HG03520 (cell line): Measurements from ENCODE around the gene MRRF.
"Not testable (repeated sequence)": the region's sequence is repeated elsewhere in the genome, so short reads cannot be mapped to it uniquely, and the experiment has no call there.

Experiments used
- ATAC-seq: cut with Tn5 transposase; IDR thresholded peaks from one replicate; pipeline ENCODE4 v1.9.1; 2021; ENCODE audit warnings: mild to moderate bottlenecking, moderate library complexity; ENCODE audit not compliant: unreplicated experiment

The MRRF gene

DNA sequence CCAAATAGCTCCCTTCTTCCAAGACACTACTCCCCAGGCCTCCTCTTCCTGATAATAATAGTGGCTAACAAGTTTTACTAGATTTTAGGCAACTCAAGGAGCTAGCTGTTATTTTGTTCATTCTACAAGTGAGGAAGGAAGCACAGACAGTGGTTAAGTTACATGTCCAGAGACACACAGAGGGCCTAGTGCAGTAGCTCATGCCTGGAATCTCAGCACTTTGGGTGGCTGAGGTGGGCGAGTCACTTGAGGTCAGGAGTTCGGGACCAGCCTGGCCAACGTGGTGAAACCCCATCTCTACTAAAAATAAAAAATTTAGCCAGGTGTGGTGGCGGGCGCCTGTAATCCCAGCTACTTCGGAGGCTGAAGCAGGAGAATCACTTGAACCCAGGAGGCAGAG is 65.8 kb downstream of the MRRF start:
- ATAC-seq: not testable (repeated sequence)

DNA sequence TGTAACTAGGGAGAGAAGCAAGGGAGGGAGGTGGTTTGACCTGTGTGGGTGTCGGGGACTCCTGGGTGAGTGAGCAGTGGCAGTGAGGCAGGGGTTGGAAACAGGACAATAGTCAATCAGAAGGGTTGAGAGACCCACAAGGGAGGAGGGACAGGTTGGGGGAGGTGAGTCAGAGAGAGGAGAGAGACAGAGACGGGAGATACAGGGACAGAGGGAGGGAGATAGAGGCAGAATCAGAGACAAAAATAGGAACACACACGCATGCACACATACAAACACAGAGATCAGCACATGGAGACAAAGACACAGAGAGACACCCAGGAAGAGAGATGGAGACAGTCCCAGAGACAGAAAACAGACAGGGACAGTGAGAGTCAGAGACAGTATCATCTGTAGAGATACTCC is 66.8 kb downstream of the MRRF start:
- ATAC-seq: no peak

DNA sequence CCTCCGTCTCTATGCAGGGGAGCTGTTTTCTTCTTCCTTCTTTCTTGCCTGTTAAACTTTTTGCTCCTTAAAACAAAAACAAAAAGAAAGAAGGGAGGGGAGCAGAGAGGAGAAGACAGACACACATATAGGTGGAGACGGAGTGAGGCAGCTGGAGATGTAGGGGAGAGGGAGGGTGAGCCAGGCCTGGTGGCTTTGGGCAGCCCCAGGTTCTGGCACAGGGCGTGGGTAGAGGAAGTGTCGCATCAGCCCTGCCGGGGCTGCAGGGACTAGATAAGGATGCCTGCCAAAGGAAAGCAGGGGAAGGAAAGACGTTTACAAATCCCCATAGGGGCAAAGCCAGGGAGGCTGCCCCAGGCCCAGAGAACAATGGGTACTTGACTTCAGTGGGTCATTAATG is 67.4 kb downstream of the MRRF start:
- ATAC-seq: no peak

DNA sequence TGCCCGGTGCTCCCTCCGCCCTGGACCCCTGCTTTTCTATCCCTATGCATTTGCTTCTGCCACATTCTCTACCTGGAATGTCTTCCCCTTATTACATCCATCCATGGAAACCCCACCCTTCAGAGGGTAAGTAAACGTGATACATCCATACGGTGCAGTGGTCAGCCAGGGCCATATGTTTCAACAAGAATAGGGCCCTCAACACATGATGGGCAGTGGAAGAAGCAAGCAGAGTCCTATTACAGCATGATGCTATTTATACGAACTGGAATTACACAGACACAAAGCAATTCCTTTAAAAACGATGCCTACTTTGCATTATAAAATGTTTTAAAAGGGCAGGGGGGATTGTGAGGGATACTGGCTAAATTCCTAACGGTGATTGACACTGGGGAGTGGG is 68.0 kb downstream of the MRRF start:
- ATAC-seq: no peak

DNA sequence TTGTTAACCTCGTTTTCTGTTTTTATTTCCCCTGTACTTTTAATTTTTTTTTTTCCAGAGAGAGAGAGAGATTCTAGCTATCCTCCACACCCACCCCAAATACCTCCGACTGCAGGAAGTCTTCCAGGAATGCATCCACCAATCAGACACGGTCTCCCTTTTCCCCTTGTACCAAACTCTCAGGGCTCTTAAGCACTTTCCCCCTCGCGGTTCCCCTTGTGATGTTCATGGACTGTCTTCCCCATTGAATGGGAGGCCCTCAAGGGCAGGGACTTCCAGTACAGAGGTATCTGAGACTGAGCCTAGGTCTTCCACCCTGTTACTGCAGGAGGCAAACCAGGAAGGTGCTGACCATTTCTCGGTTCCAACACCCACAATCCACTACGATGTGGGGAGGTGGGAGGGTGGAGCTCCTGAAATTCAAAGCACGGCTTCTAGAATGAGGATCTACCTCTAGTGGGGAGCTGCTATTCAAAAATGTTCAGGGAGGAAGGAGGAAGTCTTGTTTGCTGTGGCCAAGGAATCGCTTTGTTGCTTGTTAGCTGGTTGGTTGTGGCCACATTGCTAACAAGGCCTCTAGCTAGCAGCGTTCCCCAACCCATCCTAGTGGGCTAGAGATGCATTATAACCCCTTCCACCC is 68.6 kb downstream of the MRRF start:
- ATAC-seq: no peak

DNA sequence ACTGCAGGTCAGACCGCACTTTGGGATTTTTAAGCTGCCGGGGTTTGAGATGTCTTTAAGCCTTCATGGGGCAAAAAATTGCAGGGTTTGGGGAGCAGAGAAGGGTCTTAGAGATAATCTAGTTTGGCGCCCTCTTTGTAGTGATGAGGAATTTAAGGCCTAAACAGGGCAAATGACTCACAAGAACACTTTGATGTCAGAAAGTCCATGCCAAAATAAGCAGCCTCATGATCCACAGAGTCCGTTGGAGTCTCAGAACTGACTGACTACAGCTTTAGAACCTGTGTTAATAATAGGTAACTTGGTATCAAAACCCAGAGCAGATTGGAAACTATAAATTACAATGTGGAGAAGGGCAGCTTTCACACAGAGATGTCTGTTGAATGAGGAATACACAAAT is 70.2 kb downstream of the MRRF start:
- ATAC-seq: no peak

DNA sequence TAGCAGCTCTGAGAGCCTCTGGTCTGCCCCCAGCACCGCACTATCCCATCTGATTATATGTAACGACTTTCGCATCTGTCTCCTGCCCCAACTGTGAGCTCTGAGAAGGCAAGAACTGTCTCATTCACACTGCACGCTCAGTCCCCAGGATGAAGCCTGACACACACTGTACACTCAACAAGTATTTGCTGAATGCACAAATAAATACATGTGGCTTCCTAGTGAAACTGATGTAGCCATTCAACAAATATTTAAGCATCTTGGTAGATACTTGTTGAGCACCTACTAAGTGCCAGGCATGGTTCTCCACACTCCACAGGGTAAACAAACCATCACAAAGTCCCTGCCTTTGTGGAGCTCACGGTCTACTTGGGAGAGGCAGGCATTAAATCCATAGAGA is 71.5 kb downstream of the MRRF start:
- no peak for ATAC-seq

DNA sequence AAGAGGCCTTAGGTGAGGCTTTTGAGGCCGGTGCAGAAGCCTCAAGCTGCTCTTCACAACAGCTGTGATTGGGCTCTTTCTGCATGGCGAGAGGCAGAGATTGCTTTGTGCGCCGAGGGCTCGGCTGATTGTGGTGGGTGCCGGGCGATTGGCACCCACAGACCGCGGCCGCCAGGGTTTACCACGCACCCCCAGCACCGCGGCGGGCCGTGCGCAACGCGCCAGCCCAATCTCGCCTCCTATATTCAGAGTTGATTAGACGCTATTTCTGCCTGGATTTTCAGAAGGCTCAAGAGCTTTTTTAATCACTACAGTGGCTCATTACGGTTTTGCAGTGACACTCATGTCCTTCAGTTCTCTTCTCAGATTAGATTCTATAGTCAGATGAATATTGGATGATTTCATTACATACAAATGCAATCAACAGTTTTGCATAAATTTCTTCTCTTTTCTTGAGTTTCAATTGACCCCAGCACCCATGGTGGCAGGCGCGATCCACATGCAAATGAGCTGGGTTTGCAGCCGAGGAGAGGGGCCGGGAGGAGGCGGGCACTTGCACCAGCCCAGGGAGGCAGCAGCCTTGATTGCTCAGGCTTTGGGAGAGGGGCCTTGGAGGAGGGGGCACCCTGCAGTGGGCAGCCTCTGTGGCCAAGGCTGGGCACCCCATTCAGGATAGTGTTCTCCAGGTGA is 72.3 kb downstream of the MRRF start:
- ATAC-seq: no peak

DNA sequence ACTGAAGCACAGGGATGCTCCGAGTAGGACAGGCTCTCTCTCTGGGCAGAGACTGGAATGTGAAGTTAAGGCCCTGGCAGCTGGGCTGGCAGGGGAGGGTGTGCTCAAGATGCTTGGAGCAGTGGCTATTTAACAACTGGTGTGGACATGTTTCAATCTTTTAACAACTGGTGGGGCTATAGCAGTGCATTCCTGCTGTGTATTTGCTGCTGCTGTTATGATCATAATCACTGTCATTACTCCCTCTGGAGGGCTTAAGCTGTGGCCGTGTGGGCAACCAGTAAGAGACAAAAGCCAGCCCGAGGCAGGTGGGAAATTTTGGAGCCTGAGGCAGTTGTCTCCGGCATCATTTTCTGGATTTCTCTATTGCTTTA is 72.9 kb downstream of the MRRF start:
- ATAC-seq: no peak

DNA sequence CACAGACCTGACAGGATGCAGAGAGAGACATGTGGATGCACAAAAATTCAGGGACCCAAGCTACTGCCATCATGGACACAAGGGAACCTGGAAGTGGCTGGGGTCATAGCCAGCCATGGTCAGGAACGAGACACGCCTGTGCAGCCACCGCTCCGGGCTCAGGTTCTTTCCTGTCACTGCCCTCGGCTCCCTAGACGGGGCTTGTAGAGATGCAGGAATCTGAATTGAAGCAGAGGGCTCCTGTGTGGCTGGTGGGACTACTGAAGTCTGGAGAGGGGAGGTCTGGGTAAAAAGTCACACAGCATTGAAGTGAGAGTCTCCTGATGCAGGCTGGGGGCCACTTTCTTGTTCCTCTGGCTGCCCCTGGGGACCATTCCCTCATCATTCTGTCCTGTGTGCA is 73.9 kb downstream of the MRRF start:
- no peak for ATAC-seq

DNA sequence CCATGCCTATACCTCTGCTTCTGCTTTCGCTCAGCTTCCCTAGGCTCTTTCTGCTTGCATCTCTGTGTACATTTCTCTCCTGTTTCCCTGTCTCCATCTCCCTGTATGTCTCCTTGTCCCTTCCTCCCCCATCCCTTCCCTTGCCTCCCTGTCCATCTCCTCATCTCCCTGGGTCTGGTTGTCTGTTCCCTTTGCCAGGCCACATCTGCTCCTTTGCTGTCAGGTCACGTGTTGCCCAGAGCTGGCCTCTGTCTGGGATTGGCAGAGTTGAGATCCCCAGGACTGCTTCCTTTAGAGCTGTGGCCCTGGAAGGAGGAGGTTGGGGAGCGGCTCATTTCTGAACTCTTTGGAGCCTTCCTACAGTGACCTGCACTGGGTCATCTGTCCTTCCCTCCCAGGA is 74.3 kb downstream of the MRRF start:
- ATAC-seq: no peak

DNA sequence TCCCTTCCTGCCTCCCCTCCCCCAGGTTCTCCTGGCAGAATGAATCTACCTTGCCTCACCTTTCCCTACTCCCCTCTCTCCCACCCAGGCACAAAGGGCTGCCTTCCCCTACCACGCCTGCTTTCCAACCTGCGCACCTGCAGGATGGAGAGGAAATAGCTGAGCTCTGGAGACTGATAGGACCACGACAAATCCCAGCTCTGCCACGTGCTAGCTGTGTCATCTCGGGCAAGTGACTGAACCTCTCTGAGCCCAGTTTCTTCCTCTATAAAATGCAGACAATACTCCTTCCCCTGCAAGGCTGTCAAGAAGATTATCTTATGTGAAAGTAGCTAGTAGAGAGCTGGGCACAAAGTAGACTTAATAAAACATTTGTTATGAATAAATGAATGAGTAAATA is 74.9 kb downstream of the MRRF start:
- no peak for ATAC-seq

DNA sequence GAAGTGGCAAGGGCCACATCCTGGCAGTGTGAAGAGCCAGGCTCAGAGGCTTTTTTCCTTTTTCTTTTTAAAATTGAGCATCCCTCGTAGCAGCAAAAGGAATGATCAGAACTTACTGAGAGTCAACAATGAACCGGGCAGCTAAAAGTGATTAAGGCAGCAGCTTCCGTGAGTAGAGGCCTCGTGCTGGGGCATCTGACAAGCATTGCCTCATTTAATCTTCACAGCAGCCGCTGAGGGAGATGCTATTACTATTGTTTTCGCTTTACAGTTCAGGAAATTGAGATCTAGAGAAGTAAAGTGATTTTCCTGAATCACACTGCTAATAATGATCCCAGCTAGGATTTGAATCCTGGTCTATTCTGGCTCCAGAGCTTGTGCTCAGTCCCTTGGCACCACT is 75.5 kb downstream of the MRRF start:
- no peak for ATAC-seq

DNA sequence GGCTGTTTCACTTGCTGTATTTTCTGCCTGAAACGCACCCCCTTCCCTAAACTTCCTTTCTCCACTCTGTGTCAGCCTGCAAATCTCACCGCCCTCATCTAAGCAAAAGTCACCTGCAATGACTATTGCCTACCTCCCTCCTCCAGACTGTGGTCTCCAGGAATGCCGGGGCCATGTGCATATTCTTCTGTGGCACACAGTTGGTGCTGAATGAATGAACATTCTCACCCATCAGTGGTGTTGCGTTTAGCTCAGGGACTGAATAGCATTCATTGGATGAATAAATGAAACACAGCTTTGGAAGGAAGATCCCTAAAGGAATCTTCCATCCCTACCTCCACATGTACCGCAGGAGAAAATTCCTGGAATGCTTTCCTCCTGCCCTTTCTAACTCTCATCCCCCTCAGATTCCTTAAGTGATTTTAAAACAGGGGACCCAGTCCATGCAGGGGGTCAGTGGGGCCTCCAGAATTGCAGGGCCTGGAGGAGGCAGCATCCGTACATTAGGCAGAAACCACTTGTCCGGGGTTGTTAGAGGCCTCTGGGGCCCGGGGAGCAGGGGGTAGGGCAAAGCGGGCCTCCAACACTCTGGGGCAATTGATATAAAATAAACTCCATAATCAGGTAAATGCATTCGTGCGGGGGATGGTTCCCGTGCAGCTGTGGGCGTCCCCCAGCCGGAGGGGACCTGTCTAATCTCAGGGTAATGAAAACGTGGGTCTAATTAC is 77.8 kb downstream of the MRRF start:
- no peak for ATAC-seq

DNA sequence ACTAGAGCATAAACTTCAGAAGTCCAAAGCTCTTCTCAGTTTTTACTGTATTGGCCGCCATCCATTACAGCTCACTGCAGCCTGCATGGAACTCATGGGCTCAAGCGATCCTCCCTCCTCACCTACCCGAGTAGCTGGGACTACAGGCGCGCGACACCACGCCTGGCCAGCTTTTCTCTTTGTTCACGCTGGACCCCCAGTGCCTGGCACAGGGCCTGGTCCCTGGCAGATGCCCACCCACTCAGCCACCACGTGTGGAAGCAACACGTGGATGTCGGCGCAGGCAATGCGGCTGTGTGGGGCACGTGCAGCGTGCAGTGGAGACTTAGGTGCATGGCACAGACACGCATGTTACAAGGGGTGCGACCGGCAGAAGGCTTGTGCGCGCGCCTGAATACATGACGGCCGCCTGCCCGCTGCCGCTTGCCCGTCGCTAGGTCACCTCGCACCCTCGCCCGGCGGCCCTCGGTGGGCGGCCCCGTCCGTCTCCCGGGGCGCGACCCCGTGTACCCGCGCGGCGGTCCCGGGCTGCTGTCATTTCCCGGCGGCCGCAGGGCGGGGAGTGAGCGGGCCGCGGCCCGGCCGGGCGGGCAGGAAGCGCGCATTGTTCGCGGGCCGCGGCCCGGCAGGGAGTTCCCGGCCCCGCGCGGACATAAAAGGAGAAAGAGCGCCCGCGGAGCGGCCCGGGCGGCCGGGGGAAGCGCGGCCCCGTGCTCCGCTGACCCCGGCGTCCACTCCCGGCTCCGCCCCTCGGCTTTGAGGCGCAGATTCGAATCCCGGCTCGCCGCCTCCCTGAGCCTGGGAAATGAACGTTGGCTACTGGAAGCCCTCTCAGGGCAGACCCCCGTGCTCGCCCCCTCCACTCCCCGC is 82.0 kb downstream of the MRRF start:
- ATAC-seq: no peak

DNA sequence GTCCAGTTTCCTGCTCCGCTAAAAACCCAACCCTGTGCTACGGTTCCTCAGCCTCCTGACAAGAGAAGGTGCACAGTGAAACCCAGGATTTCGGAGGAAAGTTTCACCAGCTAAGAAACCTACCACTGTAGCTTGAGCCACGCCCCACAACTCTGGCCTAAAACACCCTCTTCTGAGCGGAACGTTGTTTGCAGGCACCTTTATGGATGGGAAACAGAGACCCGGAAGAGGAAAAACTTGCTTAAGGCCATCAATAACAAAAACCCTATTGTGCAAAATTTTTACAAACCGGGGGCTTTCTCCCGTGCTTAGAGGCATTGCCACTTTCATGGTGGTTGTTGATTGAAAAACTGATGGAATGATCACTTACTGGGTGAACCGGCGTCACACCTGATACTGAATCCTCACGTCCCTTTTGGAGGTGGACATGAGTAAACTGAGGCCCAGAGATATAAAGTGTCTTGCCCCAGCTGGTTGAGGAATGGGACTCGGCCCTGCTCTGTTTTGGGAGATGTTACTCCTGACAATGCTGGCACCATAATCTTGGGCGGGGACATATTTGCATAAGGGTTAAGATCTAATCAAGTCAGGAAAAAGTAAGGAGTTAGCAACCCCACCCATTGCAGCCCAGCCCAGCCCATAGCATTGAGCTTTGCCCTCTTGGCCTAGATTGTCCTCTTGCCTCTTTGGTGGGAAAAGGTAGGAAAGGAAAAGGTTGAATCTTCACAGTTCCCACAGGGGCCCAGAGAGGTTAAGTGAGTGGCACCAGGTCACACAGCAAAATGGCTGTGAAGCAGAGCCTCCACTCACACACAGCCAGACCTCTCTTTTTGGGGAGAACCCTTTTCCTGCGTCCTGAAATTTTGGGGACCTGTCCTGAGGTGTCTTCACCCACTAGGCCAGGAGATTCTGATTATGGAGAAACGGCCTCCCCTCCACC is 82.9 kb downstream of the MRRF start:
- ATAC-seq: no peak

DNA sequence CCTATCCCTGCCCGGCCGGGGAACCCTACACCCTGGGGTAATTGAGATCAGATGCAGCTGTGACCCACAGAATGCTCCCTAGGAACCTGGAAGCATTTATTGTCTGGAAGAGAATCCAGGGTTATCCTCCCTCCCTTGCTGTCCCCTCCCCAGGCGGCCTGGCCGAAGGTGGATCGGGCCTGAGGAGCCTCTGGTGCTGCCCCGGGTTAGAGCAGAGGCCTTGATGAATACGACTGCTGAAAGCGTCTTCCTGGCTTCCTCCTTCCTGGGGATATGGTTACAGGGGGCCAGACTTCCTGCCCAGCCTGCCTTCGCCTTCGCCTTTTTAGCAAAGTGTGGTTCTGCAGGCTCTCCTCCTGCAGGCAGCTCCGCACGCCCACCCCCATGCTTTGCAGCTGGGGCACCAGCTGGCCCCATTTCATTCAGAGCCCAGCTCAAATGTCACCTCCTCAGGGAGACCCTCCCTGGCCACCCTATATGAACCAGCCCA is 83.7 kb downstream of the MRRF start:
- no peak for ATAC-seq

DNA sequence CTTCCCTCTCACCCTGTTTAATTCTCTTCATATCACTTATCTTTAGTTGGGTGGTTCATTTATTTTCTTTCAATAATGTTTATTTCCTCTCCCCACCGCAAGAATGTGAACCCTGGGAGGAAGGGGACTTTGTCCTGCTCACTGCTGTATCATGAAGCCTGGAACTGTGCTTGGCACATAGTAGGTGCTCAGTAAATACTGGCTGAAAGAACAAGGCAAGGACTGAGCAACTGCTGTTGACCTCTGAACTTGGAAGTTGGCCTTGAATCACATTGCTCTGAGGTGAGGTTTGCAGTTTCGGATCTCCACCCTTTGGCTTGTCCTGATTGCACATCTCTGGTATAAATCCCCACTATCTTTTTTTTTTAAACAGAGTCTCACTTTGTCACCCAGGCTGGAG is 84.1 kb downstream of the MRRF start:
- ATAC-seq: no peak

DNA sequence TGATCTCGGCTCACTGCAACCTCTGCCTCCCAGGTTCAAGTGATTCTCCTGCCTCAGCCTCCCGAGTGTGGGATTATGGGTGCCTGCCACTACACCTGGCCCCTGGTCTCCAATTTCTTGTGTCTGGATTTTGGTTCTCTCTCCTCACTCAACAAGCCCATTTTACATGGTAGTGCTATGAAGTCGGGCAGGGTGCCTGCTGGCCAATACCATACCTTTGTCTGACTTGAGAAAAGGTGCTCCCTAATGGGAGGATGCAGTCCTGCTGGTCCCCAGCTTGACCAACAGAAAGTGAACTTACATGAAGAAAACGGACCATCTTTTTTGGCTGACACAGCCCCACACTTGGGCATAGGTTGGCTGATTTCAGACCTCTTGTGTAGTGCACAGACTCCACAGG is 84.5 kb downstream of the MRRF start:
- ATAC-seq: no peak
